ENCODE measurements around the gene ATE1.

Gene ATE1

GRCh38 chr10:121961456-121961855, 33.6 kb upstream of the ATE1 start:
- TF ChIP-seq CTCF (conservative IDR thresholded peaks at IDR 0.05; ENCODE audit: low read depth, low read length), result no peak
- DNase-seq (ENCODE audit: low read depth), result no peak

GRCh38 chr10:121959671-121960070, 31.8 kb upstream of the ATE1 start:
- H3K4me3 ChIP-seq (ENCODE audit: low read depth, low read length), result no peak overlapping the region
- DNase-seq (ENCODE audit: low read depth), result no peak
- TF ChIP-seq CTCF (conservative IDR thresholded peaks at IDR 0.05; ENCODE audit: low read depth, low read length), result no peak

More at GRCh38 chr10:121961456-121961855, 33.6 kb upstream of the ATE1 start:
- H3K4me3 ChIP-seq (ENCODE audit: low read depth, low read length), result no peak overlapping the region

GRCh38 chr10:121956111-121957061, 28.6 kb upstream of the ATE1 start:
- peak; percentile 47 for DNase-seq (ENCODE audit: low read depth)
- no peak for TF ChIP-seq CTCF (conservative IDR thresholded peaks at IDR 0.05; ENCODE audit: low read depth, low read length)
- no peak overlapping the region for H3K4me3 ChIP-seq (ENCODE audit: low read depth, low read length)

- TF ChIP-seq CTCF (conservative IDR thresholded peaks at IDR 0.05; ENCODE audit: low read depth, low read length), result no peak
- DNase-seq (ENCODE audit: low read depth), result no peak
- H3K4me3 ChIP-seq (ENCODE audit: low read depth, low read length), result no peak overlapping the region
Observed at GRCh38 chr10:121952226-121952625, 24.4 kb upstream of the ATE1 start.

- DNase-seq (ENCODE audit: low read depth), result no peak
- TF ChIP-seq CTCF (conservative IDR thresholded peaks at IDR 0.05; ENCODE audit: low read depth, low read length), result no peak
- H3K4me3 ChIP-seq (ENCODE audit: low read depth, low read length), result no peak overlapping the region
Observed at GRCh38 chr10:121949451-121949850, 21.6 kb upstream of the ATE1 start.

- H3K4me3 ChIP-seq (ENCODE audit: low read depth, low read length), result no peak overlapping the region
- no peak for DNase-seq (ENCODE audit: low read depth)
- no peak for TF ChIP-seq CTCF (conservative IDR thresholded peaks at IDR 0.05; ENCODE audit: low read depth, low read length)
Observed at GRCh38 chr10:121949049-121949448, 21.2 kb upstream of the ATE1 start.
